HG03558 (cell line): ENCODE data around the gene STK17A.
A peak's percentile ranks its signal among the peaks of the same experiment; 100 is the strongest.
"Not testable (repeated sequence)": the region's sequence is repeated elsewhere in the genome, so short reads cannot be mapped to it uniquely, and the experiment has no call there.

Experiments used
- ATAC-seq: cut with Tn5 transposase; IDR thresholded peaks from one replicate; pipeline ENCODE4 v1.9.1; 2021; ENCODE audit warnings: moderate number of reproducible peaks; ENCODE audit not compliant: unreplicated experiment; ENCODE audit errors: extremely low read depth

STK17A gene

GRCh38 chr7:43652364-43652763 is 69.5 kb downstream of the STK17A start:
- no peak for ATAC-seq

- no peak for ATAC-seq
These were observed 70.6 kb downstream of the STK17A start for GRCh38 chr7:43653466-43653865.

DNA sequence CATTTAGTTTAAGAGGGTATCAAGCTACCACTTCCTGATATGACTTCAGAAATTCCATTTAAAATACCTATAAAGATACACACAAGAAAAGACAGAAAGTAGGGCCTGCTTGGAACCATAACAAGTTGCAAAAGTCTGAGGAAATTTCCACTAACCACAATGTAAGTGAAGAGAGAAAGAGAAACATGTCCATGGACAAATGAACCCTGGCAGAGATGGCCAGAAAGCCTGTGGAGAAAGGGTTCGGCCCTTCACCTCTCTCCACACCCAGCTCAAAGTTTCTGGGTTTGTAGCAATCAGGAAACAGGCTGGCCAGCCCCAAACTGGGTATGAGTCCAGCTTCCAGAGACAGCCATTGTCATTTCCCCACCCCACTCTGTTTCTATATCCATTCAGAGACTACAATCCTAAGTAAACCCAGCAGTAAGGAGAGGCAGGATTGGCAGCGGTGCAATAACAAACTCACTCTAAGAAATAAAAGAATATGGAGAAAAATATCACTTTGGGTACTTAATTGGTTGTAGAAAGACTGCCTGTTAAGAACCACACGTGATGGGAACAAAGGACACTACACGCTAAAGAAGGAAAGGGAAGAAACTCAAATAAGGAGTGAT is 71.1 kb downstream of the STK17A start:
- ATAC-seq = no peak

DNA sequence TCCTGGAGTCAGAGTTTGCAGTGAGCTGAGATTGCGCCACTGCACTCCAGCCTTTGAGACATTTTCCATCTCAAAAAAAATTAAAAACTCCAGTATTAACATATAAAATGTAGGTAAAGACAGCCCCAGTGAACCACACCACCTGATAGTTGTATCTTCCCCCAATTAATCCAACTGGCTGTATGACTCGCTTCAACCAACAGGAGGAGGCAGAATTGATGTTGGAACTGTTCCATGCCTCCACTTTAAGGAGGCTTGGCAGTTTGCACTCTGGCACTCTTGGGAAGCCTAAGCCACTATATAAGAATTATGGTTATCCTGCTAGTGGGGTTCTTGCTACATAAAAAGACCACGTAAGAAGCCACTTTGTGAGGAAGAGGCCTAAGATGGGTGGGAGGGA is 72.7 kb downstream of the STK17A start:
- ATAC-seq = no peak

DNA sequence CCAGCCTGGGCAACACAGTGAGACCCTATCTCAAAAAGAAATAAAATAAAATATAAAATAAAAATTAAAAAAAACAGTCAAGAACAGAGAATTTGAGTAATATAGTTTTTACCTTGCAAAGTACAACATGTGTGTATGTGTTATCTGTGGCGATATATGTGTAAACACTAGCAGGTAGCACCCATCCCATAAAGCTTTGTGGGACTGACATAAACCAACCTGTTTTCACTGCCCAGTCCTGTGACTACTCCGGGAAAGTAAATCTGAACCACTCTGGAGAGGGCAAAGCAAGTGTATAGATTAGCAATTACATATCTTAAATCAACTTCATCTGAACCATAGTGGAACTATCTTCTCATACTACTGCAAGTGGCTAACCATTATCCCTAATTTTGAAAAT is 74.1 kb downstream of the STK17A start:
- ATAC-seq = no peak

GRCh38 chr7:43658718-43659548 is 76.0 kb downstream of the STK17A start:
- ATAC-seq = peak; percentile 65

- no peak for ATAC-seq
These were observed 76.6 kb downstream of the STK17A start for GRCh38 chr7:43659549-43659896.

DNA sequence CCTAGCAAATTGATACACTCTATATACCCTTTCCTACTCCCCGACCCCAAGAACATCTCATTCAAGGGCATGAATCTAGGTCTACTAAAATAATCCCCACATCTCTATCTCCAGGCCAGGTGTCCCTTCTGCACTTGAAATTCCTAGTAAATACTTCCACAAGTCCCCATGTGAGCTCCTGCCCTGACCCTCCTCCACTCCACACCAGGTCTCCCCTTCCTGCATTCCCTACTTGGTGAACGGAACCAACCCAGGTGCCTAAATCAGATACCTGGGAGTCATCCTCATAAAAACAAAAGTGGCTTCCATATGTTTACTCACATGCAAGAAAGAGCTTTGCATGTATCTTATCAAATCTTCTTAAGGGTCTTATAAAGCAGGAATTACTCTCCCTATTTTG is 77.2 kb downstream of the STK17A start:
- ATAC-seq = no peak

DNA sequence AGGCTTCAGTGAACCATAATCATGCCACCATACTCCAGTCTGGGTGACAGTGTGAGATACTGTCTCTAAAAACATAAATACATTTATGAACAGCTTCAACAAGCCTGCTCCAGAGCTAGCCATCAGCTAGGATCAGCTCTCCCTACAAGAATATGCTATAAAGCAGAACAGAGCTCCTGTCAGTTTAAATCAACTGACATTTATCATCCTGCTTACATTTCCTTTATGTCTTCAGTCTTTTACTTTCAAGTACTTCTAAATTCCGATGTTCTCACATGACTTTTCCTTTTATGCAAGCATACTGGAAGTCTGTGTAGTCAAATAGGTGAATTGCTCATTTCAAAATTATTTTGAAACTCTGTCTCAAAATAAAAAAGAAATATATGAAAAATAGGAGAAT is 81.8 kb downstream of the STK17A start:
- ATAC-seq = no peak

DNA sequence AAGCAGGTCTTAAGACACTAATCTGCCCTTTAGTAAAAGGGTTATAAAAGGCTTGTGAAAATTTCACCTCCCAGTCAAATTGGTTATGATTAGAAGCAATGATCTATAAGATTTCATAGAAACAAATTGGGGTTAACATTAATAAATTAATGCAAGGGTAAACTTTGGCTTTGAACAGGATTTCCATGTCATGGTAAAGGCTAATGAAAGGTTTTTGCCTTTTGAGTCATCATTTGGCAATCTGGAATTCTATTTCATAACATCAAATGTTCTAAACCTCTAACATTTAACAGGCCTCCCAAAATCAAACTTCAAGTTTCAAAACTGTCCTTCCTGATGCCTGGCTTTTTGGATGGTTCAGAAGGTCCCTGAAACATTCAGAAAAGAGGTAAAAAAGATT is 84.0 kb downstream of the STK17A start:
- ATAC-seq = no peak

DNA sequence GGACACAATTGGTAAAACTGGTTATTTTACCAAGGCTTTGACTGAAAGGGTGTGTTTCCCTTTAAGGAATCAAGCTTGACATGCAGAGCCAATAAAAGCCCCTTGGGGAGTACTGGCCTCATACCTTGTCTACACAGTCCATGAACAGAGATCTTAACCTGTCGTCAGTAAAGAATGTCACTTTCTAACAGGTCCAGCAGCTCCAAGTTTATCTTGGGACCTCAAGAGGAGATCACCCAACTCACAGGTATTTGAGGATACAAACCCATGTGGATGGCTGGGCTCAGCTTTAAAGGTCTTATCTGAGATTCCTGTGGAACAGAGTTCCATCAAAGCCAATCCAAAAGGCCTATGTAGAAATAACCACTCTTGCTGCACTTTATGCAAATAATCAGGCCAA is 85.1 kb downstream of the STK17A start:
- no peak for ATAC-seq

GRCh38 chr7:43669286-43670081 is 86.6 kb downstream of the STK17A start:
- ATAC-seq = no peak

GRCh38 chr7:43671521-43671920 is 88.6 kb downstream of the STK17A start:
- ATAC-seq = no peak

GRCh38 chr7:43673243-43673976 is 90.5 kb downstream of the STK17A start:
- not testable (repeated sequence) for ATAC-seq

GRCh38 chr7:43674559-43675436 is 91.9 kb downstream of the STK17A start:
- no peak for ATAC-seq
